H1 (cell line): Measurements from ENCODE around the gene GLS. TPM values are rescaled to one million over a fixed set of nuclear protein-coding genes. Genes with fewer than 3 reads are reported as not detected.

Source experiments
- CBX5 ChIP-seq: fragments of 300-800, 300-1000 bp; sonication (generic); IDR thresholded peaks from 2 replicates; pipeline ENCODE4 v1.7.1; 2016; ENCODE audit warnings: antibody characterized with exemption, low read length, low read depth
- CEBPB ChIP-seq: IDR thresholded peaks from 2 replicates; pipeline ENCODE4 v1.6.1; 2012; ENCODE audit warnings: low read depth, low read length
- EZH2 ChIP-seq: fragments of 200-600 bp; sonication (generic); IDR thresholded peaks from 2 replicates; pipeline ENCODE4 v1.7.1; 2012; ENCODE audit warnings: low read depth, mild to moderate bottlenecking, moderate library complexity, low read length, inconsistent platforms; ENCODE audit not compliant: severe bottlenecking
- GTF2F1 ChIP-seq: IDR thresholded peaks from 2 replicates; pipeline ENCODE4 v1.6.1; 2012; ENCODE audit warnings: low read depth, low read length, improper control_type of control experiment, borderline replicate concordance
- HDAC6 ChIP-seq: IDR thresholded peaks from one replicate; pipeline ENCODE4 v1.7.1; 2012; ENCODE audit warnings: low read depth, mild to moderate bottlenecking, inconsistent platforms, low read length, moderate library complexity
- PHF8 ChIP-seq: fragments of 200-600 bp; sonication (generic); conservative IDR thresholded peaks from 2 replicates; pipeline ENCODE4 v1.7.1; 2012; ENCODE audit warnings: low read depth, mild to moderate bottlenecking, inconsistent platforms, low read length, moderate library complexity
- RAD21 ChIP-seq, 2 experiments: IDR thresholded peaks in 1 of 2; conservative IDR thresholded peaks in 1 of 2; 2 replicates each; pipeline ENCODE4 v1.6.1; 2011; ENCODE audit warnings: low read depth in 2 of 2, low read length in 2 of 2, improper control_type of control experiment in 1 of 2, inconsistent platforms in 1 of 2, mild to moderate bottlenecking in 1 of 2, moderate library complexity in 1 of 2
- TCF12 ChIP-seq: IDR thresholded peaks from 2 replicates; pipeline ENCODE4 v1.6.1; 2011; ENCODE audit warnings: low read depth, mild to moderate bottlenecking, low read length
- polyA plus RNA-seq, 7 experiments: library from polyadenylated mRNA; depleted of rRNA in 3 of 7; stranded (reverse) in 5 of 7; unstranded in 2 of 7; fragments of >200 nt in 5 of 7; fragments of 200-250 nt in 2 of 7; gene quantifications; 1 replicate in 5 of 7; 2 replicates in 1 of 7; 4 replicates in 1 of 7; pipeline versions ENCODE4 v1.2.1 to v1.2.3, GENCODE V29; 2011 to 2013; ENCODE audit warnings: missing spikeins in 2 of 7, mixed read lengths in 2 of 7
- total RNA-seq: library from RNA; stranded (reverse); fragmentation: NEBNext Ultra II Directional; extraction: Animal tissue kit (Norgen Biotek cat#: 25700); gene quantifications from 2 replicates; pipeline ENCODE4 v1.2.1, GENCODE V29; 2021
- TF ChIP-seq, protein P1 (sequence below): fragments of 300-600 bp; sonication (generic); IDR thresholded peaks from 2 replicates; pipeline ENCODE4 v1.7.1; 2012; ENCODE audit warnings: low read length, moderate library complexity, mild to moderate bottlenecking, inconsistent platforms; ENCODE audit not compliant: insufficient replicate concordance
- TF ChIP-seq, protein P2 (sequence below): IDR thresholded peaks from 2 replicates; pipeline ENCODE4 v1.6.1; 2012; ENCODE audit warnings: inconsistent platforms

Gene GLS
- total and polyA plus RNA-seq, 2 of the 8 experiments (the other 6 are each of a cell fraction or from before 2014, with no cell fraction given): 15.7 to 89.8 TPM

DNA sequence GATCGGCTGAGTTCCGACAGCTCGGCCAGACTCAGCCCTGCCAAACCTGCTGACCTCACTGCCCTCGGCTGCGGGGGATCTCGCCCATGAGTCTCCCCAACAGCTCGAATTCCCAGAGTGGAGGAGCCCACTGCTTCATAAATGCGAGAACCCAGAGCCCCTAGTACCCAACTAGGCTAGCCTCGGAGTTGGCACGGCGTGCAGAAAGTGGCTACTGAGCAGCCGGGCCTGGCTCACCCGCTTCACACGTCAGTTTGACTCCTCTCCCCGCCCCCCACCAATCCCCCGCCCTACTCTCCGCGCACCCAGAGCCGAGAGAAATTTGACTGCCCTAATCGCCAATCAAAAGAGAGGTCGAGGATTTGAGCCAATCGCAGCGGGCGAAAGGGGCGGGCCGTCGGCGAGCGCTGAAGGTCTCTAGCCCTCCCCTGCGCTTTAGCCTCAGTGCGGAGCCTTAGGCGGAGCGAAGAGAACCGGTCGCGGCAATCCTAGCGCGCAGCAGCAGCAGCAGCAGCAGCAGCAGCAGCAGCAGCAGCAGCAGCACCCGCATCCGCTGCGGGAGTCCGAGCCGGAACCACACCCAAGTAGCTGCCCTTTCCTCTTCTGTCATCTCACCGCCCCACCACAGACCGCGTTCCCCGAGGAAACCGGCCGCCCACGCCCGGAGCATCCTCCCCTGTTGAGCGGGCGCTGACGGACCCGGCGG lies at the start of gene GLS (continued):
- TF ChIP-seq, protein P1, sequence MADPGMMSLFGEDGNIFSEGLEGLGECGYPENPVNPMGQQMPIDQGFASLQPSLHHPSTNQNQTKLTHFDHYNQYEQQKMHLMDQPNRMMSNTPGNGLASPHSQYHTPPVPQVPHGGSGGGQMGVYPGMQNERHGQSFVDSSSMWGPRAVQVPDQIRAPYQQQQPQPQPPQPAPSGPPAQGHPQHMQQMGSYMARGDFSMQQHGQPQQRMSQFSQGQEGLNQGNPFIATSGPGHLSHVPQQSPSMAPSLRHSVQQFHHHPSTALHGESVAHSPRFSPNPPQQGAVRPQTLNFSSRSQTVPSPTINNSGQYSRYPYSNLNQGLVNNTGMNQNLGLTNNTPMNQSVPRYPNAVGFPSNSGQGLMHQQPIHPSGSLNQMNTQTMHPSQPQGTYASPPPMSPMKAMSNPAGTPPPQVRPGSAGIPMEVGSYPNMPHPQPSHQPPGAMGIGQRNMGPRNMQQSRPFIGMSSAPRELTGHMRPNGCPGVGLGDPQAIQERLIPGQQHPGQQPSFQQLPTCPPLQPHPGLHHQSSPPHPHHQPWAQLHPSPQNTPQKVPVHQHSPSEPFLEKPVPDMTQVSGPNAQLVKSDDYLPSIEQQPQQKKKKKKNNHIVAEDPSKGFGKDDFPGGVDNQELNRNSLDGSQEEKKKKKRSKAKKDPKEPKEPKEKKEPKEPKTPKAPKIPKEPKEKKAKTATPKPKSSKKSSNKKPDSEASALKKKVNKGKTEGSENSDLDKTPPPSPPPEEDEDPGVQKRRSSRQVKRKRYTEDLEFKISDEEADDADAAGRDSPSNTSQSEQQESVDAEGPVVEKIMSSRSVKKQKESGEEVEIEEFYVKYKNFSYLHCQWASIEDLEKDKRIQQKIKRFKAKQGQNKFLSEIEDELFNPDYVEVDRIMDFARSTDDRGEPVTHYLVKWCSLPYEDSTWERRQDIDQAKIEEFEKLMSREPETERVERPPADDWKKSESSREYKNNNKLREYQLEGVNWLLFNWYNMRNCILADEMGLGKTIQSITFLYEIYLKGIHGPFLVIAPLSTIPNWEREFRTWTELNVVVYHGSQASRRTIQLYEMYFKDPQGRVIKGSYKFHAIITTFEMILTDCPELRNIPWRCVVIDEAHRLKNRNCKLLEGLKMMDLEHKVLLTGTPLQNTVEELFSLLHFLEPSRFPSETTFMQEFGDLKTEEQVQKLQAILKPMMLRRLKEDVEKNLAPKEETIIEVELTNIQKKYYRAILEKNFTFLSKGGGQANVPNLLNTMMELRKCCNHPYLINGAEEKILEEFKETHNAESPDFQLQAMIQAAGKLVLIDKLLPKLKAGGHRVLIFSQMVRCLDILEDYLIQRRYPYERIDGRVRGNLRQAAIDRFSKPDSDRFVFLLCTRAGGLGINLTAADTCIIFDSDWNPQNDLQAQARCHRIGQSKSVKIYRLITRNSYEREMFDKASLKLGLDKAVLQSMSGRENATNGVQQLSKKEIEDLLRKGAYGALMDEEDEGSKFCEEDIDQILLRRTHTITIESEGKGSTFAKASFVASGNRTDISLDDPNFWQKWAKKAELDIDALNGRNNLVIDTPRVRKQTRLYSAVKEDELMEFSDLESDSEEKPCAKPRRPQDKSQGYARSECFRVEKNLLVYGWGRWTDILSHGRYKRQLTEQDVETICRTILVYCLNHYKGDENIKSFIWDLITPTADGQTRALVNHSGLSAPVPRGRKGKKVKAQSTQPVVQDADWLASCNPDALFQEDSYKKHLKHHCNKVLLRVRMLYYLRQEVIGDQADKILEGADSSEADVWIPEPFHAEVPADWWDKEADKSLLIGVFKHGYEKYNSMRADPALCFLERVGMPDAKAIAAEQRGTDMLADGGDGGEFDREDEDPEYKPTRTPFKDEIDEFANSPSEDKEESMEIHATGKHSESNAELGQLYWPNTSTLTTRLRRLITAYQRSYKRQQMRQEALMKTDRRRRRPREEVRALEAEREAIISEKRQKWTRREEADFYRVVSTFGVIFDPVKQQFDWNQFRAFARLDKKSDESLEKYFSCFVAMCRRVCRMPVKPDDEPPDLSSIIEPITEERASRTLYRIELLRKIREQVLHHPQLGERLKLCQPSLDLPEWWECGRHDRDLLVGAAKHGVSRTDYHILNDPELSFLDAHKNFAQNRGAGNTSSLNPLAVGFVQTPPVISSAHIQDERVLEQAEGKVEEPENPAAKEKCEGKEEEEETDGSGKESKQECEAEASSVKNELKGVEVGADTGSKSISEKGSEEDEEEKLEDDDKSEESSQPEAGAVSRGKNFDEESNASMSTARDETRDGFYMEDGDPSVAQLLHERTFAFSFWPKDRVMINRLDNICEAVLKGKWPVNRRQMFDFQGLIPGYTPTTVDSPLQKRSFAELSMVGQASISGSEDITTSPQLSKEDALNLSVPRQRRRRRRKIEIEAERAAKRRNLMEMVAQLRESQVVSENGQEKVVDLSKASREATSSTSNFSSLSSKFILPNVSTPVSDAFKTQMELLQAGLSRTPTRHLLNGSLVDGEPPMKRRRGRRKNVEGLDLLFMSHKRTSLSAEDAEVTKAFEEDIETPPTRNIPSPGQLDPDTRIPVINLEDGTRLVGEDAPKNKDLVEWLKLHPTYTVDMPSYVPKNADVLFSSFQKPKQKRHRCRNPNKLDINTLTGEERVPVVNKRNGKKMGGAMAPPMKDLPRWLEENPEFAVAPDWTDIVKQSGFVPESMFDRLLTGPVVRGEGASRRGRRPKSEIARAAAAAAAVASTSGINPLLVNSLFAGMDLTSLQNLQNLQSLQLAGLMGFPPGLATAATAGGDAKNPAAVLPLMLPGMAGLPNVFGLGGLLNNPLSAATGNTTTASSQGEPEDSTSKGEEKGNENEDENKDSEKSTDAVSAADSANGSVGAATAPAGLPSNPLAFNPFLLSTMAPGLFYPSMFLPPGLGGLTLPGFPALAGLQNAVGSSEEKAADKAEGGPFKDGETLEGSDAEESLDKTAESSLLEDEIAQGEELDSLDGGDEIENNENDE: no peak
- TF ChIP-seq PHF8: peak; percentile 68
- TF ChIP-seq RAD21 (IDR thresholded peaks at IDR 0.05 in 1 of 2, conservative IDR thresholded peaks at IDR 0.05 in 1 of 2; ENCODE audit: low read depth in 2 of 2, low read length in 2 of 2): no peak
- 0 out of 2 replicates have a peak, but pooled peaks have one; percentile 60 for TF ChIP-seq GTF2F1
- peak; percentile 12 for TF ChIP-seq EZH2
- TF ChIP-seq HDAC6: no peak
- no peak for TF ChIP-seq CEBPB
- no peak for TF ChIP-seq CBX5
- TF ChIP-seq, protein P2, sequence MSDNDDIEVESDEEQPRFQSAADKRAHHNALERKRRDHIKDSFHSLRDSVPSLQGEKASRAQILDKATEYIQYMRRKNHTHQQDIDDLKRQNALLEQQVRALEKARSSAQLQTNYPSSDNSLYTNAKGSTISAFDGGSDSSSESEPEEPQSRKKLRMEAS: peak; percentile 43; the same call in 1 of the 2 replicates
- no peak for TF ChIP-seq TCF12
